ENCODE results near the gene TRIML1.
"Not testable (repeated sequence)": the region's sequence is repeated elsewhere in the genome, so short reads cannot be mapped to it uniquely, and the experiment has no call there.

Gene TRIML1

DNA sequence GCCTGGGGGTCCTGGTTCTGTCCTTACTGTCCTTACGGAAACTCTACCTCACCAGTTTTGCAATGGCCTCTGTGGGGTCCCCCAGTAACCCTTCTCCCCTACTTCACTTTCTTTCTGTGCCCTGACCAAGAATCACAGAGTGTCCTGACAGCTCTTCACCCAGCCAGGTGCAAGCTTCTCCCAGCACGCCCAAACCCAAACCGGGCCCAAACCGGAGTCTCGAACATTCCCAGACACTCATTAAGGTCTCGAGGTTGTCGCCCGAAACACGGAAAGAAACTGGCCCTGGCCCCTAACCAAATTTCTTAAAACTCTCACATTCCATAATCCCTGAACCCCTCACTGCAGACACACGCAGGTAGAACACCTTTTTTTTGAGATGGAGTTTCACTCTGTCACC, 19.1 kb downstream of the TRIML1 start:
- DNase-seq: no peak

GRCh38 chr4:188159513-188160226, 20.4 kb downstream of the TRIML1 start:
- not testable (repeated sequence) for DNase-seq

DNA sequence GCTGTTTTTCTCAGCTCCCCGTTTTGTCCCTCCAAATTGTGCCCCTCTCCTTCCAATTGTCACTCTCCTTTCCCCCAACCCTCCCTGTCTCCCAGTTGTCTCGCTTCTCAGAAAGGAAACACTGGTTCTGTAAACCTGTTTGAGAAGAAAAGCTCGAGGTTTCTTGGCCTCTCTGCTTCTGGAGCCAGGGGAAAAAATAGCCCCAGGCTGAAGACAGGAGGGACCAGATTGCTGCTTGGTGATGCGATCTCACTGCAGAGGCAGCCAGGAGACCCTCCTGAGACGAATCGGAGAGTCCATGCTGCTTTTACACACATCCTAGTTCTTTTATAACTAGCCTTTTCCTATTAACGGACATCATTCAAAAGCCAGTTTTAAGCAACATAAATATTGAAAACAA, 21.2 kb downstream of the TRIML1 start:
- no peak for DNase-seq

DNA sequence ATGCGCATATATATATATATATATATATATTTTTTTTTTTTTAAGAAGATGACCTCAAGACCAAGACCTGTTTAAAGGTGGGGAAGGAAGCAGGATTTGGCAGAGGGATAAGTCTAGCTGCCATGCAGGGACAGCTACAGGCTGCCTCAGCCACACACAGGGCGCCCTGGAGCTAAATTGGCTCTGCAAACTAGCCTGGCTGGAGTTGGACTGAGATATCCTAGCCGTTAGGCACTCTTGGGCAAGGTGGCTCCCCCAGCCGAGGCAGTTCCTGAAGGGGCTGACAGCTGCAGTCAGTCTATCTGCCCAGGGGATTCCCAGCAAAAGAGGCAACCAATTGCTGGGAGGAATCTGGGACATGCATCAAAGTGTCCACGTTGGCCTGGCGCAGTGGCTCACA, 21.9 kb downstream of the TRIML1 start:
- DNase-seq: no peak

GRCh38 chr4:188162698-188163097, 23.5 kb downstream of the TRIML1 start:
- DNase-seq: no peak

DNA sequence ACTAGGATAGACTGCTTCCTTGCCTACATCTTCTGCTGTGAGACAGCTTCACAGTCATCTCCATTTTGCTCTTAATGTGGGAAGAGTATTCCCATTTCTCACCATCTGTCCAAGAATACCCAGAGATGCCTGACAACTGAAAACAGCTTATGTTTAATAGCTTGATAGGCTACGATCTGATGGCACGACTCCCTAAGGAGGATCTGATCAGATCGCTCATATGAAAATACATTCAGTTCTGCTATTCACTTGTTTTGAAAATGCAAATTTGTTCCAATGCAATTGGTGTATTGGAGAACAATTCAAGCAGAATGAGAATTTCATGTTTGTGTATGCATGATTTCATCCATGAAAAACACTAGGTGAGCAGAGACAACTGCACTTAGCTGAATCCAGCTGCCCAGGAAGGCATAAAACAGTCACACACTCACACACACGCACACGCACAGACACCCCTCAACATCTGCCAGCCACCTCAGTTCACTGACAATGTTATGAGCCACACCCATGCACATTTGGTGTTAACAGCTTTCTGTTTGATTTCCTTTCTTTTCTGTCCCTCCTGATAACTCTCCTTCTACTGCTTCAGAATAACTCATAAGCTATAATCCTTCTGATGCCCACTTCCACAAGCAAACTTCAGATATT, 29.6 kb downstream of the TRIML1 start:
- DNase-seq: no peak

DNA sequence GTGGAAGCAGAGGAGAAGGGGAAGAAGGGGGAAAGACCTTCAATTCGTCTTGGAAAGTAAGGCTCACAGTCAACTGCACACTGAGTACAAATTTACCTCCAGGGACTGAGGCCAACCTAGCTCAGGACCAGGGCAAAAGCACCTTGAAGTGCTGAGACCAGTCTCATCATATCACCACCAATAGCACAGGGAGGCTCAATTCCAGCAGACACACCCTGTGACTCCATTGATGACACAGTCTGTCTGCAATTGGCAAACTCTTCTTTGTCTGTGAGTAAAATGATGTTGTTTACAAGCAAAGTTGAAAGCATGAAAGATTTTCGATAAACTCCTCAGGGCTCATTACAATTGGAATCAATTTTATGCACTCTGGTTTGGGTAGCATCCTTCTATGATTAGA, 32.3 kb downstream of the TRIML1 start:
- DNase-seq: no peak

DNA sequence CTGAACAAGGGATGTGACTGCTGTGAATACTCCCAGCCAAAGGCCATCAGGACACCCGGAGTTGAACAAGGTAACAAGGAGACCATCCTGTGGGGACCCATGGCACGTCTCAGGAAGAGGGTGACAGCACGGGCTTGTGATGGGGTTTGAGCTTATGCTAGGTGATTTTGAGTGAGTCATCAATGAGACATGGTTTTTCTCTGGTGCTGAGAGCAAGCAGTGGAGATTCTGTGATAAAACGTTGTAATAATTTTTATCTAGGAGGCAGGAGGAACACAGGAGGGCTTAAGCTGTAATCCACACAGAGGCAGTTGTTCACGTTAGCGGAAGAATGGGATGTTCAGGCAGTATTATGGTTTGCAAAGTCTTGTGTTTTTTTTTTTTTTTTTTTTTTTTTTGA, 36.0 kb downstream of the TRIML1 start:
- DNase-seq: no peak

GRCh38 chr4:188177997-188178675, 38.9 kb downstream of the TRIML1 start:
- DNase-seq: no peak

DNA sequence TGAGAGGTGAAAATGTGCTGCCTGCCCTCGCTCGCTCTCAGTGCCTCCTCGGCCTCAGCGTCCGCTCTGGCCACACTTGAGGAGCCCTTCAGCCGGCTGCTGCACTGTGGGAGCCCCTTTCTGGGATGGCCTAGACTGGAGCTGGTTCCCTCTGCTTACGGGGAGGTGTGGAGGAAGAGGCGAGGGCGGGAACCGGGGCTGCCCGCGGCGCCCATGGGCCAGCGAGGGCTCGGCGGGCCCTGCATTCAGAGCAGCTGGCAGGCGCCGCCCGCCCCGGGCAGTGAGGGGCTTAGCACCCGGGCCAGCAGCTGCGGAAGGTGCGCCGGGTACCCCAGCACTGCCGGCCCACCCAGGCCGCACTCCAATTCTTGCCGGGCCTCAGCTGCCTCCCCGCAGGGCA, 39.6 kb downstream of the TRIML1 start:
- DNase-seq: no peak

DNA sequence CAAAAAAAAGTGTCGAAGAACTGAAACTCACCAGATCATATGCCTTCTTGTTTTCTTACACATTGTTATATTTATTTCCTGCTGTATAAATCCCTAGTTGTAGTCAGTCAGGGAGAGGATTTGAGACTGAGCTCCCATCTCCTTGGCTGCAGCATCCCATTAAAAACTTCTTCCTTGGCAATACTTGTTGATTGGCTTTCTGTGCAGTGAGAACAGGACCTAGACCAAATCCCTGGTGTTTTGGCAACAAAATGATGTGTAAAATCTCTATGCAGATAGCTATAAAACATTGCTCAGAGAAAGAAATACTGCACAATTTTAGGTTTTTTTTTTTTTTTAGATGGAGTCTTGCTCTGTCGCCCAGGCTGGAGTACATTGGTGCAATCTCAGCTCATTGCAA, 47.9 kb downstream of the TRIML1 start:
- no peak for DNase-seq

DNA sequence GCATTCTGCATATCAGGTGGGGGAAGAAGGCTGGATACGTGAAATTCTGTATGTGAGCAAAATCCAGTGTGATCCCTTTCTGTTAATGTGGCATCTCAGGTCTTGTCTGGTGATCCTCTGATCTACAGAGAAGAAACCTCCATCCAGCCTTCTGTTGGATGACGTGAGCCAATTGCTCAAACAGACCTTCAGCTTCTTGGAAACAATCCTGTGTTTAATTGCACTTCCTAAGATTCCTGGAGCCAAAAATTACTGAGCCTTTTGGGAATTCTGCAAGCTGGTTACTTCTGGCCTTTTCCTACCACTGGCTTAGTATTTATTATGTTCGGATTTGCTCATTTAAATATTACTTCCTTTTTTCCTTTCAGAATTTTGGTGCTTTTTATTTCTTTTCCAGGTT, 51.2 kb downstream of the TRIML1 start:
- no peak for DNase-seq

- DNase-seq: no peak
Observed at GRCh38 chr4:188194421-188194820, 55.2 kb downstream of the TRIML1 start.

DNA sequence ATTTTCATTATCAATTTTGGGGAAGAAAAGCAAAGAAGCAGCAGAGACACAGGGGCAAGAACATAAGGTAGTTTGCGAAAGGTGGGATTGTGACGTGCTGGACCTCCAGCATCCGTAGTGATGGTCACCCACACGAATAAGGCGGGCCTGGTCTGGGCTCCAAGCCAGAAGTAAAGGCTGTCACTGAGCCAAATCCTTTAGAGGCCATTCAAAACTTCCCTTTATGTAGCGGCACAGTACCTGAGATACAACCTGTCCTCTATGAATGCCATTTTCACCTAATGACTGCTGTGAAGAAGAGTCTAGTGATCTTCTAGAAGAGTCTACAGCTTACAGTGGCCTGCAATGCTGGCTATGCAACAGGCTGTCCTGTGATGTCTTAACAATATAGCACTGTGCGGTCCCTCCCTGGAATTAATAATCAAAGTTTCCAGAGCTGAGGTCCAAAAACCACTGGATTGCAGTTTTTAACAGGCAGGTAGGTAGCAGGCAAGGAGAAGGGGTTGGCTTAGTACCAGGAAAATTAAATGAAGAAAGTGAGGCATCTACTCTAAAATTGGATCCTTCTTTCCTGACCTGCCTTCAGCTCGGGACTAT, 56.2 kb downstream of the TRIML1 start:
- DNase-seq: peak; percentile 26

GRCh38 chr4:188196134-188196735, 57.0 kb downstream of the TRIML1 start:
- no peak for DNase-seq
